Left lung (tissue), 10 donors: ENCODE results near the gene IGF2BP1. TPM values are rescaled to one million over a fixed set of nuclear protein-coding genes. Genes with fewer than 3 reads are reported as not detected.
"Not testable (repeated sequence)": the region's sequence is repeated elsewhere in the genome, so short reads cannot be mapped to it uniquely, and the experiment has no call there.

Source experiments
- ATAC-seq: fragments of 200-7000 bp; cut with Tn5 transposase; one replicate; pipeline ENCODE4 v1.9.1; 2020; ENCODE audit warnings: moderate library complexity
- DNase-seq, 4 donors: peaks; one replicate each; pipeline ENCODE4 v3.0.0-alpha.2; 2013 to 2020
- H3K27ac ChIP-seq, 2 donors: fragments of 200-600 bp; sonication (generic) in 1 of 2; one replicate each; pipeline versions ENCODE4 v1.5.0 to v1.8.0; 2020 to 2021
- H3K27me3 ChIP-seq, 2 donors: fragments of 200-600 bp; sonication (generic) in 1 of 2; one replicate each; pipeline versions ENCODE4 v1.5.0 to v1.8.0; 2020 to 2021
- H3K36me3 ChIP-seq, 2 donors: fragments of 200-600 bp; sonication (generic) in 1 of 2; one replicate each; pipeline versions ENCODE4 v1.5.0 to v1.8.0; 2020 to 2021
- H3K4me1 ChIP-seq, 2 donors: fragments of 200-600 bp; one replicate each; pipeline ENCODE4 v1.8.0; 2021
- H3K4me3 ChIP-seq, 2 donors: fragments of 200-600 bp; sonication (generic) in 1 of 2; one replicate each; pipeline versions ENCODE4 v1.5.0 to v1.8.0; 2020 to 2021; ENCODE audit warnings: mild to moderate bottlenecking in 1 of 2
- H3K9me3 ChIP-seq, 2 donors: fragments of 200-600 bp; sonication (generic) in 1 of 2; one replicate each; pipeline versions ENCODE4 v1.5.0 to v1.8.0; 2020 to 2021
- CTCF ChIP-seq, 2 donors: fragments of 200-600 bp; sonication (generic) in 1 of 2; IDR thresholded peaks; one replicate each; pipeline versions ENCODE4 v1.5.0 to v1.8.0; 2021; ENCODE audit warnings: antibody characterized with exemption in 2 of 2
- intact Hi-C, 2 donors: fragments of 100-400 bp; cut with DNase I; formaldehyde crosslinking; loops; one replicate each; pipeline versions ENCODE4 v1.11.2 to v1.14.2; 2022
- polyA plus RNA-seq, 6 donors: library from polyadenylated mRNA; unstranded; fragments of 120-200 nt; gene quantifications; one replicate each; pipeline ENCODE4 v1.2.1, GENCODE V29; 2013; ENCODE audit not compliant: insufficient read length in 6 of 6
- total RNA-seq, 2 donors: library from RNA; stranded (reverse); fragmentation: NEBNext Ultra II Directional; extraction: Animal tissue kit (Norgen Biotek cat#: 25700); gene quantifications; one replicate each; pipeline ENCODE4 v1.2.1, GENCODE V29; 2021
- donor health status: DM: no; HTN: yes; CAD: no.
- donor health status: DM: no; HTN: no; CAD: no.

IGF2BP1 gene
- total and polyA plus RNA-seq, 8 donors = 0.23 to 32.1 (median 28.3) TPM

- peaks cover 0 to 4% of the 10 kb centered on the region in 2 donors for H3K4me1 ChIP-seq
- H3K27ac ChIP-seq = no peak overlapping the region
- H3K4me3 ChIP-seq = no peak overlapping the region
- DNase-seq (peak in 1 of 4 donors; percentile 60), ATAC-seq (peak; percentile 97)
- H3K9me3 ChIP-seq = no peaks in the 10 kb centered on the region
- TF ChIP-seq CTCF (IDR thresholded peaks at IDR 0.05) = no peak
- no peaks in the 10 kb centered on the region for H3K36me3 ChIP-seq
- intact Hi-C loops = no loop called here
- H3K27me3 ChIP-seq = peaks cover 0 to 17% of the 10 kb centered on the region in 2 donors
These were observed 103.9 kb downstream of the IGF2BP1 start for GRCh38 chr17:49101054-49101534.

- peaks cover 0 to 19% of the 10 kb centered on the region in 2 donors for H3K27me3 ChIP-seq
- H3K36me3 ChIP-seq, ATAC-seq, DNase-seq, H3K9me3 ChIP-seq, H3K4me3 ChIP-seq, intact Hi-C loops, H3K4me1 ChIP-seq, H3K27ac ChIP-seq: not testable (repeated sequence)
These were observed 106.2 kb downstream of the IGF2BP1 start for GRCh38 chr17:49103360-49103759.

- no peak overlapping the region for H3K27ac ChIP-seq
- H3K36me3 ChIP-seq = no peaks in the 10 kb centered on the region
- no peaks in the 10 kb centered on the region for H3K9me3 ChIP-seq
- H3K4me1 ChIP-seq = peaks cover 0 to 4% of the 10 kb centered on the region in 2 donors
- no peak for DNase-seq
- no peak for TF ChIP-seq CTCF (IDR thresholded peaks at IDR 0.05)
- intact Hi-C loops = no loop called here
- H3K27me3 ChIP-seq = peaks cover 0 to 19% of the 10 kb centered on the region in 2 donors
- ATAC-seq = no peak
- H3K4me3 ChIP-seq = no peak overlapping the region
These were observed 107.4 kb downstream of the IGF2BP1 start for GRCh38 chr17:49104511-49105074.

Other genes with a start within 250 kb of the IGF2BP1 start
- gene TTLL6, start 180.2 kb upstream of the IGF2BP1 start, total RNA-seq = 1 to 10 TPM in 1 of 2 donors, under 1 TPM in 1; 0.35 to 1.3 TPM
- 1 to 10 TPM in 4 of 6 donors, under 1 TPM in 2; 0.50 to 2.4 (median 1.7) TPM for gene TTLL6, start 180.2 kb upstream of the IGF2BP1 start, polyA plus RNA-seq
- 100 to 1,000 TPM; 116 to 128 TPM for gene CALCOCO2, start 166.3 kb upstream of the IGF2BP1 start, total RNA-seq
- gene CALCOCO2, start 166.3 kb upstream of the IGF2BP1 start, polyA plus RNA-seq = 100 to 1,000 TPM; 105 to 132 (median 114) TPM
- gene ATP5MC1, start 104.6 kb upstream of the IGF2BP1 start, total RNA-seq = 10 to 100 TPM; 56.6 to 83.3 TPM
- gene ATP5MC1, start 104.6 kb upstream of the IGF2BP1 start, polyA plus RNA-seq = 10 to 100 TPM; 79.1 to 97.1 (median 89.1) TPM
- gene UBE2Z, start 89.0 kb upstream of the IGF2BP1 start, total RNA-seq = 10 to 100 TPM; 65.8 to 70.3 TPM
- 100 to 1,000 TPM in 4 of 6 donors, 10 to 100 TPM in 2; 99.5 to 108 (median 102) TPM for gene UBE2Z, start 89.0 kb upstream of the IGF2BP1 start, polyA plus RNA-seq
- gene SNF8, start 52.5 kb upstream of the IGF2BP1 start, total RNA-seq = 100 to 1,000 TPM in 1 of 2 donors, 10 to 100 TPM in 1; 95.8 to 109 TPM
- gene SNF8, start 52.5 kb upstream of the IGF2BP1 start, polyA plus RNA-seq = 10 to 100 TPM; 80.7 to 95.3 (median 86.0) TPM
- not detected for gene GIP, start 28.8 kb upstream of the IGF2BP1 start, total RNA-seq
- under 1 TPM in 2 of 6 donors, not detected in 4; 0.31 to 0.57 TPM for gene GIP, start 28.8 kb upstream of the IGF2BP1 start, polyA plus RNA-seq
- under 1 TPM; 0.16 to 0.20 TPM for gene B4GALNT2, start 135.4 kb downstream of the IGF2BP1 start, total RNA-seq
- gene B4GALNT2, start 135.4 kb downstream of the IGF2BP1 start, polyA plus RNA-seq = under 1 TPM; 0.43 to 0.87 (median 0.62) TPM
- gene GNGT2, start 213.2 kb downstream of the IGF2BP1 start, total RNA-seq = 1 to 10 TPM; 3.6 to 4.8 TPM
- 1 to 10 TPM; 2.5 to 4.6 (median 3.0) TPM for gene GNGT2, start 213.2 kb downstream of the IGF2BP1 start, polyA plus RNA-seq
- 10 to 100 TPM; 10.8 to 23.8 TPM for gene ABI3, start 213.3 kb downstream of the IGF2BP1 start, total RNA-seq
- 10 to 100 TPM in 2 of 6 donors, 1 to 10 TPM in 4; 6.5 to 10.5 (median 8.9) TPM for gene ABI3, start 213.3 kb downstream of the IGF2BP1 start, polyA plus RNA-seq
- gene PHOSPHO1, start 233.4 kb downstream of the IGF2BP1 start, total RNA-seq = 1 to 10 TPM; 1.0 to 2.0 TPM
- gene PHOSPHO1, start 233.4 kb downstream of the IGF2BP1 start, polyA plus RNA-seq = 1 to 10 TPM; 1.5 to 8.5 (median 3.8) TPM